Activated naive CD4-positive, alpha-beta T cell treated with anti-CD3 and anti-CD28 coated beads, Interleukin-2, amount 10 ng/mL, durations not matched to agents 7 days and 5 days (primary cell): ENCODE results near the gene KCNMB2.

Experiments
- CTCF ChIA-PET: fragments of 350-600 bp; sonication (Branson Sonifier 250); formaldehyde crosslinking; loops from one replicate; lab custom pipeline; 2021; ENCODE audit warnings: antibody characterized with exemption; lab: Charles Lee
- DNase-seq: peaks from one replicate; pipeline ENCODE4 v3.0.0-alpha.2; 2020
- H3K27ac Mint-ChIP-seq: one replicate; pipeline ENCODE4 v1.8.0; 2021; ENCODE audit warnings: mild to moderate bottlenecking, moderate library complexity, mixed read lengths
- H3K27me3 Mint-ChIP-seq: one replicate; pipeline ENCODE4 v1.8.0; 2021; ENCODE audit warnings: mild to moderate bottlenecking, mixed read lengths
- H3K36me3 Mint-ChIP-seq: one replicate; pipeline ENCODE4 v1.8.0; 2021; ENCODE audit warnings: mixed read lengths
- H3K4me1 Mint-ChIP-seq: one replicate; pipeline ENCODE4 v1.8.0; 2021; ENCODE audit warnings: mixed read lengths
- H3K4me3 Mint-ChIP-seq: one replicate; pipeline ENCODE4 v1.8.0; 2021; ENCODE audit warnings: mild to moderate bottlenecking, moderate library complexity, mixed read lengths
- H3K9me3 Mint-ChIP-seq: one replicate; pipeline ENCODE4 v1.8.0; 2021; ENCODE audit warnings: mixed read lengths

KCNMB2 gene

DNA sequence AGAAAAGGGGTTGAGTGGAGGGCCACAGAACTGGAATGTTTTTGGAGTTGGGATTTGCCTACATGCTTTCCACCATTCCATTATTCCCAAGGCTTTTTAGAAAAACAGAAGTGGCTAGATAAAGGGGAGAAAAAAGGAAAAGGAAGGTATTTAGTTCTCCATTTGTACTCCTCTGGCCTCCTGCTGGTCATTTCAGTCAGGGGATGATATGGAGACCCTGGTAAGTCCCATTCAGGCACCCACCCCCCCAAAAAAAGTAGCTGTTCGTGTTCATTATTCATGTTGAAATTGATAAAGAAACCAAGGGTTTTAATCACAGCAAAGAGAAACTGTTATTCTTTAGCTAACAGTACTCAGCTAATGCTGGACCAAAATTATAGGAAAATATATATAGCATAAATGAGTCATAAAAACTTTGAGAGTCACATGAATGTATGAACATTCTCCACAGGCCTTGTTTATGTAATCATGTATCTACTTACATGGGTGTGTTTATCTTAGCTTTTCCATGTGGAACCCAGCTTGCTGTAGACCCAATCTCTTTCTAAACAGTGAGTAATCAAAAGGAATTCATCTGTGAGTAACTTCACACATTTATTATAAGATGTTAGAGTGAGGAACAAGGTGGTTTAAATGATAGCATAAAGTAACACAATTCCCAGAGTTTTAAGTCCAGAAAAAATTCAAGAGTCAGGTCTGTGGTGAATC lies 167.2 kb downstream of the KCNMB2 start:
- no peak overlapping the region for H3K27ac Mint-ChIP-seq
- H3K4me1 Mint-ChIP-seq = peaks cover 5% of the 10 kb centered on the region
- CTCF ChIA-PET = interaction anchor here (0.8 kb wide), 1 partner anchor 38 kb away, joined by 3 read pairs; no protein-coding TSS in a partner anchor
- no peaks in the 10 kb centered on the region for H3K27me3 Mint-ChIP-seq
- no peaks in the 10 kb centered on the region for H3K36me3 Mint-ChIP-seq
- H3K9me3 Mint-ChIP-seq = no peaks in the 10 kb centered on the region
- DNase-seq = no peak
- H3K4me3 Mint-ChIP-seq = no peak overlapping the region

- H3K27ac Mint-ChIP-seq = no peak overlapping the region
- H3K4me3 Mint-ChIP-seq = no peak overlapping the region
- peaks cover 5% of the 10 kb centered on the region for H3K4me1 Mint-ChIP-seq
- no peak for DNase-seq
- no peaks in the 10 kb centered on the region for H3K36me3 Mint-ChIP-seq
- CTCF ChIA-PET = no interaction called here
- H3K9me3 Mint-ChIP-seq = no peaks in the 10 kb centered on the region
- H3K27me3 Mint-ChIP-seq = no peaks in the 10 kb centered on the region
These were observed 169.7 kb downstream of the KCNMB2 start for GRCh38 chr3:178705925-178706324.

DNA sequence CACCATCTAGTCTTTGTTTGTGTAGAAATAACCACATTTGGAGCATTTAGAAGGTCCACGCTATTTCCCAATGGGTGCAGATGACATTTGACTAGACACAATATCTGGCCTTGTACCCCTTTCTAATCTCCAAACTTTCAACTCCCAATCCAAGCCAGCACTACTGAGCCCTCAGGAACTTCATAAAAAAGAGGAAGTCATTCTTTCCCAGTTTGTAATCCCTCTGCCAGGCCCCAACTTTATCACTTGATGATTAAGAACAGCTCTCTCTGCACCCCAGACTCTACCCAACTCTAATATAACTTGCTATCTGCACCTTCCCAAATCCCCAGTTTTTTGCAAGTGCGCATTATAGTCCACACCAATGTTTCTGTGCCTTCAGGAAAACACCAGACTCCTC lies 170.2 kb downstream of the KCNMB2 start:
- CTCF ChIA-PET = no interaction called here
- Mint-ChIP-seq H3K4me3 (no peak overlapping the region), H3K4me1 (peaks cover 5% of the 10 kb centered on the region), H3K36me3 (no peaks in the 10 kb centered on the region), H3K27me3 (no peaks in the 10 kb centered on the region), H3K9me3 (no peaks in the 10 kb centered on the region), H3K27ac (no peak overlapping the region)
- DNase-seq = no peak

DNA sequence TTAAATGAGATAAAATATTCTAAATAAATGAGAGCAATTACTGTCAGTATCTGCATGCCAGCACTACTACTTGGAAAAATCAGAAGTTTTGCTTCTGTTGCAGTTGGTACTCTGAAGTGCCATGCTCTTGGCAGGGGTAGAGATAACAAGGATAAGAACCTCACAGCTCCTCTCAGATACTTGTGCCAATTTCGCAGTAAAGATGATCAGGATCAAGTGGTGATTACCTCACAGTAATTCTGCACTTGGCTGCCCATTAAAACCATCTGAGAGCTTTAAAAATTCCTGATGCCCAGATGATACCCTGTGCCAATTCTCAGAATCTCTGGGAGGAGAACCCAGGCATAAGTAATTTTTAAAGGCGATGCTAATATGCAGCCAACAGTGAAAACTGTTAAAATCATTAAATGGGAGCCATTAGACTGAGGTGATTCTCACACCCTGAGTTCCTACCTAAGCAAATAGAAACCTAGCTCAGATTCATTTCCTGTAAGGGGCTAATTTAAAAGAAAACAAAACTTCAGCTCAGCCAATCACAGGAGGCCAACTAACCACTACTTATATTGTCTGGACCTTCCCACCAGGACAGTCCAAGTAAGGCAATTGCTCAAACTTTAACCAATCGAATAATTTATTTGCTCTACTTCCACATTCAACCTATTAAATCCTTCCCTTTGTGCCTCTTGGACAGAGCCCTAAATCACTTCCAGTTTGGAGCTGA lies 171.2 kb downstream of the KCNMB2 start:
- H3K9me3 Mint-ChIP-seq = no peaks in the 10 kb centered on the region
- CTCF ChIA-PET = no interaction called here
- H3K4me1 Mint-ChIP-seq = peaks cover 5% of the 10 kb centered on the region
- no peak overlapping the region for H3K4me3 Mint-ChIP-seq
- peak overlapping the region; percentile 68 for H3K27ac Mint-ChIP-seq
- no peaks in the 10 kb centered on the region for H3K27me3 Mint-ChIP-seq
- no peaks in the 10 kb centered on the region for H3K36me3 Mint-ChIP-seq
- DNase-seq = no peak

- Mint-ChIP-seq H3K4me3 (no peak overlapping the region), H3K27ac (no peak overlapping the region), H3K9me3 (no peaks in the 10 kb centered on the region), H3K36me3 (no peaks in the 10 kb centered on the region), H3K4me1 (peaks cover 5% of the 10 kb centered on the region), H3K27me3 (no peaks in the 10 kb centered on the region)
- CTCF ChIA-PET = no interaction called here
- DNase-seq = no peak
These were observed 172.8 kb downstream of the KCNMB2 start for GRCh38 chr3:178709051-178709450.

GRCh38 chr3:178711753-178712152 lies 175.5 kb downstream of the KCNMB2 start:
- Mint-ChIP-seq H3K36me3 (no peaks in the 10 kb centered on the region), H3K4me3 (no peak overlapping the region), H3K4me1 (peaks cover 5% of the 10 kb centered on the region), H3K27me3 (no peaks in the 10 kb centered on the region), H3K9me3 (no peaks in the 10 kb centered on the region), H3K27ac (no peak overlapping the region)
- CTCF ChIA-PET = no interaction called here
- DNase-seq = no peak

DNA sequence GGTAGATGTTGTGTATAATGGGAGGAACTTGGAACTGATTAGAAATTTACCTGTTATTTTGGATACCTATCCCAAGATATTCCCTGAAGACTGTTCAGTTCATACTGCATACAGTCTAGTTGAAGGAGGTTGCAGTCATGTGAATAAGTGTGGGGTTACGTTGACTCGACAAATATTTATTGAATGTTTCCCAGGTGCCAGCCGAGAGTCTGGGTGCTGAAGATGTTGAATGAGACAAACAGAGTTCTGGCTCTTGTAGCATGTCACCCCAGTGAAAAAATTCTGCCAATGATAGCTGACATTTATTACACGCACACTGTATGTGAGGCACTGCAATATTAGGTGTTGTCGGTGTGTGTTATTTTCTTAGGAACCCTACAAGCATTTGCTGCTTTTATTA lies 176.0 kb downstream of the KCNMB2 start:
- H3K4me1 Mint-ChIP-seq = peaks cover 5% of the 10 kb centered on the region
- CTCF ChIA-PET = no interaction called here
- DNase-seq = no peak
- H3K27me3 Mint-ChIP-seq = no peaks in the 10 kb centered on the region
- no peaks in the 10 kb centered on the region for H3K36me3 Mint-ChIP-seq
- no peak overlapping the region for H3K4me3 Mint-ChIP-seq
- no peaks in the 10 kb centered on the region for H3K9me3 Mint-ChIP-seq
- no peak overlapping the region for H3K27ac Mint-ChIP-seq

- H3K27ac Mint-ChIP-seq = no peak overlapping the region
- no peaks in the 10 kb centered on the region for H3K9me3 Mint-ChIP-seq
- H3K4me1 Mint-ChIP-seq = no peaks in the 10 kb centered on the region
- H3K4me3 Mint-ChIP-seq = no peak overlapping the region
- DNase-seq = no peak
- H3K36me3 Mint-ChIP-seq = no peaks in the 10 kb centered on the region
- H3K27me3 Mint-ChIP-seq = no peaks in the 10 kb centered on the region
- CTCF ChIA-PET = no interaction called here
These were observed 178.9 kb downstream of the KCNMB2 start for GRCh38 chr3:178714925-178715832.

DNA sequence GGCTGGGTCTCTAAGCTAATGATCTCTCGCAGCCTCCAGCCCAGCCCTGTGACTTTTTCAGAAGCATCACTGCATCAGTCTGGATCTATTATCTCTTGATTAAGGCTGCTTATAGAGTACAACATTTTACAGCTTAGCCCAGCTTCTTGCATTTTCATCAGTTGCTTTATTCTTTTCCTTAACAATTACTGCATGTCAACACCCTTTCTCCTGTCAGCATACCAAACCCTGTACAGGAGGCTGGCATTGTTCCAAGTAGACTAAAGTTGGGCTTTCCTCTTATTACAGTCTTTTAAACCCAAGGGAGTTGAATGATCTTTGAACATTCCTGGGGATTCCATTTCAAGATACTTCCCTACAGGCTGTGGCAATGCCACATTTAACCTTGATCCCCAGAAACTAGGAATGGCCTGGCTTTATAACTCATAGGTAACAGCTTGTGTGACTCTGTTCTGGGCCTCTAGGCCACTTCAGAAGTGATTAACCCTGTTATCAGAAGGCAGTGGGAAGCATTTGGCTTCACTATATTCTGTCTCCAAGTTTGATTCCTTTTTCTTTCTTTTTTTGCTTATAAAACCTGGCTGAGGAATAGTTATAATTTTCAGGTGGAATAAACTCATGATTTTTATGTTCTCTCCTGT lies 182.9 kb downstream of the KCNMB2 start:
- CTCF ChIA-PET = no interaction called here
- H3K27me3 Mint-ChIP-seq = no peaks in the 10 kb centered on the region
- no peak overlapping the region for H3K27ac Mint-ChIP-seq
- no peaks in the 10 kb centered on the region for H3K36me3 Mint-ChIP-seq
- no peaks in the 10 kb centered on the region for H3K4me1 Mint-ChIP-seq
- DNase-seq = no peak
- H3K9me3 Mint-ChIP-seq = no peaks in the 10 kb centered on the region
- H3K4me3 Mint-ChIP-seq = no peak overlapping the region

DNA sequence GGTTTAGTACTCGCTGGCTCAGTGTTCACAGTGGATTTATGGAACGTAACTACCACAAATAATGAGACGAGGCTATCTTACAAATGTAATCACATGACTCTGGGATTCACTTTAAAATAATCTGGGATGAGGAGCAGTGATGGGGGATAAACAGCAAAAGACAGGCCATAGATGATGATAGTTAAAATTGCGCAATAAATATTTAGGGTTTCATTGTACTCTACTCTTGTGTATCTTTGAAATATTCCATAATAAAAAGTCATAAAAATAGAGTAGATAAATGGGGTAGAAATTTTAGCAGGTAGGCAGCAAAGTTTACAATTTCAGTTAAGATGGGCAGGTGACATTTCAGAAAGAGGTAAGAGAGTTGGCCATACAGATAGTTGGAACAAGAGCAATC lies 196.6 kb downstream of the KCNMB2 start:
- CTCF ChIA-PET = no interaction called here
- Mint-ChIP-seq H3K4me3 (no peak overlapping the region), H3K27me3 (no peaks in the 10 kb centered on the region), H3K4me1 (no peaks in the 10 kb centered on the region), H3K27ac (no peak overlapping the region), H3K9me3 (no peaks in the 10 kb centered on the region), H3K36me3 (no peaks in the 10 kb centered on the region)
- DNase-seq = no peak

DNA sequence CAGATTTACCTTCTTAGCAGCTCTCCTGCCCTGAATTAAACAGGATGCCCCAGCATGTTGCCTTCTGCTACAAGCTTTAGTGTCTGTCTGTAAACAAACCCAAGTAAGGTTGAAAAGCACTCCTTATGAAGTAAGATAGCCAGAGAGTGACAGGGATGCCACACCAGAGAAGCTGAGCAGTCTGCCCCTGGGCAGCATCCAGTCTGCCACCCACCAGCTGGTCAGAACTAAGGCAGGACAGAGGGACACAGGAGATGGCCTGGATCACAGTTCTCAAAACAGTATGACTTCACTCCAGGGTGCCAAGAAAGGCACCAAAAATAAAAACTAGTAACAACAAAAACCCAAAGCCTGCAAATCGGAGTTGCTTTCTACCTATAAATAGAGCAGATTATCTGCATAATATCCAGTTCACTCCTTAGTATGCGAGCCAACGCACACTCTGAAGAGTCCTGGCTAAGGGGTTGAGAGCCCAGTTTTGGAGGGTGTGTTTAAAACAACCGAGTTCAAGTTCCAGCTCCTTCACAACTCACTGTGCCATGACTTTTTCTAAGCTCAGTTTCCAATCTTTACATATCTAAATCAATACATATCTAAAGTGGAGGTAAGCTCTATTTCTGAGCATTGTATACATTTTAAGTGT lies 198.9 kb downstream of the KCNMB2 start:
- Mint-ChIP-seq H3K4me1 (no peaks in the 10 kb centered on the region), H3K27me3 (no peaks in the 10 kb centered on the region), H3K9me3 (no peaks in the 10 kb centered on the region), H3K27ac (no peak overlapping the region), H3K36me3 (no peaks in the 10 kb centered on the region), H3K4me3 (no peak overlapping the region)
- DNase-seq = no peak
- CTCF ChIA-PET = no interaction called here

- H3K36me3 Mint-ChIP-seq = no peaks in the 10 kb centered on the region
- CTCF ChIA-PET = no interaction called here
- H3K4me1 Mint-ChIP-seq = no peaks in the 10 kb centered on the region
- no peak overlapping the region for H3K4me3 Mint-ChIP-seq
- no peaks in the 10 kb centered on the region for H3K9me3 Mint-ChIP-seq
- no peak overlapping the region for H3K27ac Mint-ChIP-seq
- no peak for DNase-seq
- H3K27me3 Mint-ChIP-seq = no peaks in the 10 kb centered on the region
These were observed 200.1 kb downstream of the KCNMB2 start for GRCh38 chr3:178736300-178736699.

GRCh38 chr3:178739720-178740119 lies 203.5 kb downstream of the KCNMB2 start:
- CTCF ChIA-PET = no interaction called here
- H3K9me3 Mint-ChIP-seq = no peaks in the 10 kb centered on the region
- no peaks in the 10 kb centered on the region for H3K4me1 Mint-ChIP-seq
- no peak overlapping the region for H3K27ac Mint-ChIP-seq
- H3K36me3 Mint-ChIP-seq = no peaks in the 10 kb centered on the region
- no peak overlapping the region for H3K4me3 Mint-ChIP-seq
- no peaks in the 10 kb centered on the region for H3K27me3 Mint-ChIP-seq
- DNase-seq = no peak

- Mint-ChIP-seq H3K27ac (no peak overlapping the region), H3K27me3 (no peaks in the 10 kb centered on the region), H3K9me3 (no peaks in the 10 kb centered on the region), H3K4me1 (no peaks in the 10 kb centered on the region), H3K4me3 (no peak overlapping the region), H3K36me3 (no peaks in the 10 kb centered on the region)
- no peak for DNase-seq
- CTCF ChIA-PET = no interaction called here
These were observed 204.8 kb downstream of the KCNMB2 start for GRCh38 chr3:178741020-178741419.
